ENCODE results near the gene KRTAP4-11. TPM values are rescaled to one million over a fixed set of nuclear protein-coding genes. Genes with fewer than 3 reads are reported as not detected.
A peak's percentile ranks its signal among the peaks of the same experiment; 100 is the strongest.

The KRTAP4-11 gene
- total RNA-seq, 1 donor from 2014 or later = not detected

- no peaks in the 10 kb centered on the region for H3K36me3 Mint-ChIP-seq (ENCODE audit: unreplicated experiment)
- TF ChIP-seq CTCF (IDR thresholded peaks at IDR 0.05) = no peak
- DNase-seq (ENCODE audit: extremely low spot score, unreplicated experiment) = no peak
- peak overlapping the region; percentile 53 for H3K27ac Mint-ChIP-seq (ENCODE audit: unreplicated experiment)
- H3K4me3 Mint-ChIP-seq (ENCODE audit: unreplicated experiment) = no peak overlapping the region
- H3K27me3 Mint-ChIP-seq (ENCODE audit: unreplicated experiment) = no peaks in the 10 kb centered on the region
- no peaks in the 10 kb centered on the region for H3K9me3 Mint-ChIP-seq (ENCODE audit: unreplicated experiment)
- H3K4me1 Mint-ChIP-seq (ENCODE audit: unreplicated experiment) = peaks cover 23% of the 10 kb centered on the region
Observed at GRCh38 chr17:41082626-41083025, 35.5 kb downstream of the KRTAP4-11 start.

- H3K4me1 Mint-ChIP-seq (ENCODE audit: unreplicated experiment) = no peaks in the 10 kb centered on the region
- peaks cover 3% of the 10 kb centered on the region for H3K9me3 Mint-ChIP-seq (ENCODE audit: unreplicated experiment)
- H3K36me3 Mint-ChIP-seq (ENCODE audit: unreplicated experiment) = no peaks in the 10 kb centered on the region
- H3K4me3 Mint-ChIP-seq (ENCODE audit: unreplicated experiment) = no peak overlapping the region
- DNase-seq (ENCODE audit: extremely low spot score, unreplicated experiment) = no peak
- H3K27ac Mint-ChIP-seq (ENCODE audit: unreplicated experiment) = no peak overlapping the region
- no peaks in the 10 kb centered on the region for H3K27me3 Mint-ChIP-seq (ENCODE audit: unreplicated experiment)
- TF ChIP-seq CTCF (IDR thresholded peaks at IDR 0.05) = no peak
Observed at GRCh38 chr17:41076788-41077187, 41.4 kb downstream of the KRTAP4-11 start.

GRCh38 chr17:41073676-41074075, 44.5 kb downstream of the KRTAP4-11 start:
- H3K4me1 Mint-ChIP-seq (ENCODE audit: unreplicated experiment) = no peaks in the 10 kb centered on the region
- TF ChIP-seq CTCF (IDR thresholded peaks at IDR 0.05) = no peak
- H3K27ac Mint-ChIP-seq (ENCODE audit: unreplicated experiment) = no peak overlapping the region
- no peaks in the 10 kb centered on the region for H3K36me3 Mint-ChIP-seq (ENCODE audit: unreplicated experiment)
- peaks cover 3% of the 10 kb centered on the region for H3K9me3 Mint-ChIP-seq (ENCODE audit: unreplicated experiment)
- no peak for DNase-seq (ENCODE audit: extremely low spot score, unreplicated experiment)
- H3K4me3 Mint-ChIP-seq (ENCODE audit: unreplicated experiment) = no peak overlapping the region
- H3K27me3 Mint-ChIP-seq (ENCODE audit: unreplicated experiment) = no peaks in the 10 kb centered on the region

GRCh38 chr17:41071606-41072360, 46.4 kb downstream of the KRTAP4-11 start:
- H3K27me3 Mint-ChIP-seq (ENCODE audit: unreplicated experiment) = no peaks in the 10 kb centered on the region
- H3K9me3 Mint-ChIP-seq (ENCODE audit: unreplicated experiment) = no peaks in the 10 kb centered on the region
- H3K4me3 Mint-ChIP-seq (ENCODE audit: unreplicated experiment) = no peak overlapping the region
- TF ChIP-seq CTCF (IDR thresholded peaks at IDR 0.05) = no peak
- H3K27ac Mint-ChIP-seq (ENCODE audit: unreplicated experiment) = no peak overlapping the region
- no peaks in the 10 kb centered on the region for H3K36me3 Mint-ChIP-seq (ENCODE audit: unreplicated experiment)
- peaks cover 5% of the 10 kb centered on the region for H3K4me1 Mint-ChIP-seq (ENCODE audit: unreplicated experiment)
- no peak for DNase-seq (ENCODE audit: extremely low spot score, unreplicated experiment)

- Mint-ChIP-seq H3K4me1 (ENCODE audit: unreplicated experiment) (peaks cover 8% of the 10 kb centered on the region), H3K4me3 (ENCODE audit: unreplicated experiment) (no peak overlapping the region), H3K27ac (ENCODE audit: unreplicated experiment) (no peak overlapping the region), H3K36me3 (ENCODE audit: unreplicated experiment) (no peaks in the 10 kb centered on the region), H3K27me3 (ENCODE audit: unreplicated experiment) (no peaks in the 10 kb centered on the region), H3K9me3 (ENCODE audit: unreplicated experiment) (no peaks in the 10 kb centered on the region)
- DNase-seq (ENCODE audit: extremely low spot score, unreplicated experiment) = no peak
- TF ChIP-seq CTCF (IDR thresholded peaks at IDR 0.05) = no peak
Observed at GRCh38 chr17:41069031-41069430, 49.1 kb downstream of the KRTAP4-11 start.

All from osteocyte (in vitro differentiated cells).